DND-41 (cell line): ENCODE results near the gene ADNP2.

Experiments
- EZH2 ChIP-seq: IDR thresholded peaks from 3 replicates; pipeline ENCODE4 v1.6.1; 2012; ENCODE audit warnings: borderline replicate concordance, low read depth, mild to moderate bottlenecking, moderate library complexity, low read length, inconsistent platforms; ENCODE audit not compliant: severe bottlenecking
- TF ChIP-seq, protein P1 (sequence below): IDR thresholded peaks from 2 replicates; pipeline ENCODE4 v1.5.1; 2012; ENCODE audit warnings: borderline replicate concordance, low read length, moderate library complexity, mild to moderate bottlenecking; ENCODE audit not compliant: poor library complexity, severe bottlenecking; ENCODE audit errors: extremely low read depth

DNA sequence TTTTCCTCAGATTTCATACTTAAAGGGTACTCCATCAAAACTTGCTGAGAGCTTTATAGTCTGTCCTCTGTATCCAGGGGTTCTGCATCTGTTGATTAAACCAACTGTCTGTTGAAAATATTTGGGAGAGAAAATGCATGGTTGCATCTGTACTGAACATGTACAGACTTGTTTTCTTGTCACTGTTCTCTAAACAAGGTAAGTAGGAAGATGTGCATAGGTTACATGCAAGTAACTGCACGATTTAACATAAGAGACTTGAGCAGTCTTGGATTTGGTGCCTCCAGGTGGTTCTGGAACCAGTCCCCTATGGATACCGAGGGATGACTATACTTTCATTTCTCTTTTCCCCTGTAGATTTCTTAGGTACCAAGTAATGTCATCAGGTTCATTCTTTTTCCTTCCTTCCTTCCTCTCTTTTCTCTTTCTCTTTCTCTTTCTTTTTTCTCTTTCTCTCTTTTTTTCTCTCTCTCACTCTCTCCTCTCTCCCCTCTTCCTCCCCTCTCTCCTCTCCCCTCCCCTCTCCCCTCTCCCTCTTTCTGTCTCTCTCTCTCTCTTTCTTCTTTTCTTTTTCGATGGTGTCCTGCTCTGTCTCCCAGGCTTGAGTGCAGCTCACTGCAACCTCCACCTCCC is 23.2 kb downstream of the ADNP2 start:
- TF ChIP-seq, protein P1, sequence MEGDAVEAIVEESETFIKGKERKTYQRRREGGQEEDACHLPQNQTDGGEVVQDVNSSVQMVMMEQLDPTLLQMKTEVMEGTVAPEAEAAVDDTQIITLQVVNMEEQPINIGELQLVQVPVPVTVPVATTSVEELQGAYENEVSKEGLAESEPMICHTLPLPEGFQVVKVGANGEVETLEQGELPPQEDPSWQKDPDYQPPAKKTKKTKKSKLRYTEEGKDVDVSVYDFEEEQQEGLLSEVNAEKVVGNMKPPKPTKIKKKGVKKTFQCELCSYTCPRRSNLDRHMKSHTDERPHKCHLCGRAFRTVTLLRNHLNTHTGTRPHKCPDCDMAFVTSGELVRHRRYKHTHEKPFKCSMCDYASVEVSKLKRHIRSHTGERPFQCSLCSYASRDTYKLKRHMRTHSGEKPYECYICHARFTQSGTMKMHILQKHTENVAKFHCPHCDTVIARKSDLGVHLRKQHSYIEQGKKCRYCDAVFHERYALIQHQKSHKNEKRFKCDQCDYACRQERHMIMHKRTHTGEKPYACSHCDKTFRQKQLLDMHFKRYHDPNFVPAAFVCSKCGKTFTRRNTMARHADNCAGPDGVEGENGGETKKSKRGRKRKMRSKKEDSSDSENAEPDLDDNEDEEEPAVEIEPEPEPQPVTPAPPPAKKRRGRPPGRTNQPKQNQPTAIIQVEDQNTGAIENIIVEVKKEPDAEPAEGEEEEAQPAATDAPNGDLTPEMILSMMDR, result no peak
- no peak for TF ChIP-seq EZH2
